Adrenal gland (tissue), 5 donors: ENCODE measurements around the gene RIMBP2.

Experiments used
- POLR2A ChIP-seq, 2 donors: fragments of 450-650 bp; IDR thresholded peaks; one replicate each; pipeline ENCODE4 v1.6.1; 2017; ENCODE audit warnings: antibody characterized with exemption in 2 of 2, mild to moderate bottlenecking in 2 of 2, moderate library complexity in 1 of 2
- TF ChIP-seq, protein P1 (sequence below), 6 experiments: fragments of 450-650 bp in 4 of 6; fragments of 200-600 bp in 2 of 6; sonication (generic) in 1 of 6; IDR thresholded peaks; 1 replicate in 5 of 6; 2 replicates in 1 of 6; pipeline versions ENCODE4 v1.5.1 to v1.8.0; 2016 to 2021; ENCODE audit warnings: antibody characterized with exemption in 6 of 6, mild to moderate bottlenecking in 2 of 6, moderate library complexity in 1 of 6
- donor health status: DM: no; HTN: no; CAD: no.

DNA sequence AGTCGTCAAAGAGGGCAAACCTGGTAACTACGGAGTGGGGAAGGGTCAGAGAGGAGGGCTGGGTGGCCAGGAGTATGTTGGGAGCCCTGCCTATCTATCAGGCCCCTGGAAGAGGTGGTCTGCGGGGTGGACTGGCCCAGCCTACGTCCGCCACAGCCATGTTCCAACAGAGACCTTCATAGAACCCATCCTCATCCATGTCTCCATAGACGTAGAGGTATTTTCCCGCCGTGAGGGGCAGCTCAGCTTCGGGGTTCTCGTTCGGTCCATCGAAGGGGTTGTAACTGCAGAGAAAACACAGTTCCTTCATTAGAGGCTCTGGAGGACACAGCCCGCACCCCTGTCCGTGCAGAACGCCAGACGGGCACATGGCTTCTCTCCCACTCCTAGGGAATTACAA is 271.1 kb downstream of the RIMBP2 start:
- TF ChIP-seq, protein P1, sequence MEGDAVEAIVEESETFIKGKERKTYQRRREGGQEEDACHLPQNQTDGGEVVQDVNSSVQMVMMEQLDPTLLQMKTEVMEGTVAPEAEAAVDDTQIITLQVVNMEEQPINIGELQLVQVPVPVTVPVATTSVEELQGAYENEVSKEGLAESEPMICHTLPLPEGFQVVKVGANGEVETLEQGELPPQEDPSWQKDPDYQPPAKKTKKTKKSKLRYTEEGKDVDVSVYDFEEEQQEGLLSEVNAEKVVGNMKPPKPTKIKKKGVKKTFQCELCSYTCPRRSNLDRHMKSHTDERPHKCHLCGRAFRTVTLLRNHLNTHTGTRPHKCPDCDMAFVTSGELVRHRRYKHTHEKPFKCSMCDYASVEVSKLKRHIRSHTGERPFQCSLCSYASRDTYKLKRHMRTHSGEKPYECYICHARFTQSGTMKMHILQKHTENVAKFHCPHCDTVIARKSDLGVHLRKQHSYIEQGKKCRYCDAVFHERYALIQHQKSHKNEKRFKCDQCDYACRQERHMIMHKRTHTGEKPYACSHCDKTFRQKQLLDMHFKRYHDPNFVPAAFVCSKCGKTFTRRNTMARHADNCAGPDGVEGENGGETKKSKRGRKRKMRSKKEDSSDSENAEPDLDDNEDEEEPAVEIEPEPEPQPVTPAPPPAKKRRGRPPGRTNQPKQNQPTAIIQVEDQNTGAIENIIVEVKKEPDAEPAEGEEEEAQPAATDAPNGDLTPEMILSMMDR (IDR thresholded peaks at IDR 0.05), result no peak
- no peak for TF ChIP-seq POLR2A (IDR thresholded peaks at IDR 0.05)
